Caco-2 (cell line): Measurements from ENCODE around the gene PRR11. TPM values are rescaled to one million over a fixed set of nuclear protein-coding genes. Genes with fewer than 3 reads are reported as not detected.

Experiments
- BruUV-seq: library from RNA; stranded (reverse); fragments of 400-500 nt; replicated peaks from 2 replicates; lab custom pipeline; 2021; lab: Mats Ljungman, UMichigan
- CTCF ChIA-PET: fragments of 300-600 bp; sonication (Branson Sonifier 250); formaldehyde crosslinking; loops from one replicate; lab custom pipeline; 2022; ENCODE audit warnings: antibody characterized with exemption; lab: Charles Lee
- POLR2A ChIA-PET: fragments of 300-600 bp; sonication (Branson Sonifier 250); formaldehyde crosslinking; loops from one replicate; lab custom pipeline; 2022; ENCODE audit warnings: antibody characterized with exemption; lab: Charles Lee
- DNase-seq, 2 experiments: peaks; one replicate each; pipeline versions ENCODE4 v3.0.0 to v3.0.0-alpha.2; 2020 to 2022
- H3K27me3 ChIP-seq: replicated peaks from 2 replicates; pipeline ENCODE4 v1.6.0; 2011; ENCODE audit warnings: low read length; ENCODE audit not compliant: control insufficient read depth, insufficient read depth
- H3K36me3 ChIP-seq: 2 replicates; pipeline ENCODE4 v1.5.1; 2011; ENCODE audit warnings: low read length; ENCODE audit not compliant: control insufficient read depth, insufficient read depth
- H3K4me1 ChIP-seq: fragments of 250-450 bp; sonication (Bioruptor Pico); 2 replicates; pipeline ENCODE4 v1.5.1; 2020; ENCODE audit warnings: mild to moderate bottlenecking
- H3K4me3 ChIP-seq: 2 replicates; pipeline ENCODE4 v1.5.1; 2011; ENCODE audit warnings: low read depth, mild to moderate bottlenecking, control low read depth, low read length
- H3K9me3 ChIP-seq: fragments of 250-450 bp; sonication (Bioruptor Pico); 2 replicates; pipeline ENCODE4 v1.5.1; 2020; ENCODE audit warnings: mild to moderate bottlenecking, moderate library complexity
- H3K27ac Mint-ChIP-seq: one replicate; pipeline ENCODE4 v1.8.0; 2022; ENCODE audit warnings: mixed read lengths; ENCODE audit not compliant: unreplicated experiment
- H3K27me3 Mint-ChIP-seq: one replicate; pipeline ENCODE4 v1.8.0; 2022; ENCODE audit warnings: mixed read lengths; ENCODE audit not compliant: insufficient read depth, unreplicated experiment
- H3K36me3 Mint-ChIP-seq: one replicate; pipeline ENCODE4 v1.8.0; 2022; ENCODE audit warnings: mild to moderate bottlenecking, mixed read lengths; ENCODE audit not compliant: insufficient read depth, unreplicated experiment
- H3K4me1 Mint-ChIP-seq: one replicate; pipeline ENCODE4 v1.8.0; 2022; ENCODE audit warnings: low read depth, mixed read lengths; ENCODE audit not compliant: unreplicated experiment
- H3K4me3 Mint-ChIP-seq: one replicate; pipeline ENCODE4 v1.8.0; 2022; ENCODE audit warnings: mild to moderate bottlenecking, moderate library complexity, mixed read lengths; ENCODE audit not compliant: unreplicated experiment
- H3K9me3 Mint-ChIP-seq: one replicate; pipeline ENCODE4 v1.8.0; 2022; ENCODE audit warnings: mixed read lengths; ENCODE audit not compliant: unreplicated experiment
- CTCF ChIP-seq, 2 experiments: fragments of 200-600 bp in 1 of 2; IDR thresholded peaks; 1 replicate in 1 of 2; 2 replicates in 1 of 2; pipeline versions ENCODE4 v1.5.1 to v1.8.0; 2011 to 2022; ENCODE audit warnings: antibody characterized with exemption in 1 of 2, control low read depth in 1 of 2, inconsistent platforms in 1 of 2, low read depth in 1 of 2, low read length in 1 of 2, mild to moderate bottlenecking in 1 of 2, moderate library complexity in 1 of 2; ENCODE audit not compliant: insufficient read depth in 1 of 2, severe bottlenecking in 1 of 2, unreplicated experiment in 1 of 2
- intact Hi-C: fragments of 100-400 bp; cut with micrococcal nuclease; formaldehyde crosslinking; loops from one replicate; pipeline ENCODE4 v1.10.0; 2022; ENCODE audit not compliant: unreplicated experiment
- total RNA-seq: library from RNA; stranded (reverse); gene quantifications from 2 replicates; pipeline ENCODE4 v1.2.3, GENCODE V29; 2022

Gene PRR11
- total RNA-seq, 1 experiment from 2014 or later = 89.9 TPM

GRCh38 chr17:59108400-59109102, 47.0 kb upstream of the PRR11 start:
- Mint-ChIP-seq H3K4me1 (peaks cover 9% of the 10 kb centered on the region), H3K9me3 (no peaks in the 10 kb centered on the region), H3K4me3 (peak overlapping the region; percentile 49), H3K27me3 (no peaks in the 10 kb centered on the region), H3K36me3 (peaks cover 73% of the 10 kb centered on the region), H3K27ac (peak overlapping the region; percentile 96)
- POLR2A ChIA-PET = interaction anchor here (2.6 kb wide), 1 partner anchor 46 kb away, joined by 38 read pairs; the partner anchor contains the start of genes PRR11 and SKA2
- H3K4me3 ChIP-seq = no peak overlapping the region
- H3K9me3 ChIP-seq = no peaks in the 10 kb centered on the region
- BruUV-seq = no TSS peak
- intact Hi-C loops = loop anchor here (5.0 kb wide), 1 partner anchor 591 kb away; no protein-coding TSS in a partner anchor
- CTCF ChIA-PET = no interaction called here
- no peak for TF ChIP-seq CTCF (IDR thresholded peaks at IDR 0.05; ENCODE audit: insufficient read depth in 1 of 2, low read depth in 1 of 2, low read length in 1 of 2, severe bottlenecking in 1 of 2, unreplicated experiment in 1 of 2)
- DNase-seq = no peak
- H3K36me3 ChIP-seq = no peaks in the 10 kb centered on the region; the same call in none of the 2 replicates
- peaks cover 6% of the 10 kb centered on the region; the same call in 1 of the 2 replicates for H3K4me1 ChIP-seq
- no peaks in the 10 kb centered on the region for H3K27me3 ChIP-seq

GRCh38 chr17:59110973-59111372, 44.6 kb upstream of the PRR11 start:
- H3K36me3 Mint-ChIP-seq = peaks cover 87% of the 10 kb centered on the region
- CTCF ChIA-PET = no interaction called here
- no peak overlapping the region for H3K27ac Mint-ChIP-seq
- intact Hi-C loops = no loop called here
- Histone ChIP-seq H3K36me3 (no peaks in the 10 kb centered on the region; the same call in none of the 2 replicates), H3K4me3 (no peak overlapping the region), H3K9me3 (no peaks in the 10 kb centered on the region), H3K27me3 (no peaks in the 10 kb centered on the region), H3K4me1 (no peaks in the 10 kb centered on the region)
- POLR2A ChIA-PET = interaction anchor here (1.3 kb wide), 1 partner anchor 44 kb away, joined by 6 read pairs; the partner anchor contains the start of gene PRR11
- peaks cover 9% of the 10 kb centered on the region for H3K4me1 Mint-ChIP-seq
- no peak overlapping the region for H3K4me3 Mint-ChIP-seq
- TF ChIP-seq CTCF (IDR thresholded peaks at IDR 0.05; ENCODE audit: insufficient read depth in 1 of 2, low read depth in 1 of 2, low read length in 1 of 2, severe bottlenecking in 1 of 2, unreplicated experiment in 1 of 2) = no peak
- no peak for DNase-seq
- no peaks in the 10 kb centered on the region for H3K27me3 Mint-ChIP-seq
- H3K9me3 Mint-ChIP-seq = no peaks in the 10 kb centered on the region
- no TSS peak for BruUV-seq

- Mint-ChIP-seq H3K27ac (no peak overlapping the region), H3K9me3 (no peaks in the 10 kb centered on the region), H3K36me3 (peaks cover 86% of the 10 kb centered on the region), H3K4me3 (no peak overlapping the region), H3K4me1 (peaks cover 9% of the 10 kb centered on the region), H3K27me3 (no peaks in the 10 kb centered on the region)
- no peak for TF ChIP-seq CTCF (IDR thresholded peaks at IDR 0.05; ENCODE audit: insufficient read depth in 1 of 2, low read depth in 1 of 2, low read length in 1 of 2, severe bottlenecking in 1 of 2, unreplicated experiment in 1 of 2)
- TSS peak; percentile 40 for BruUV-seq
- H3K4me3 ChIP-seq = no peak overlapping the region
- ChIA-PET CTCF (no interaction called here), POLR2A (no interaction called here)
- no peak for DNase-seq
- H3K9me3 ChIP-seq = no peaks in the 10 kb centered on the region
- H3K36me3 ChIP-seq = no peaks in the 10 kb centered on the region; the same call in none of the 2 replicates
- H3K27me3 ChIP-seq = no peaks in the 10 kb centered on the region
- intact Hi-C loops = no loop called here
- no peaks in the 10 kb centered on the region for H3K4me1 ChIP-seq
Measured at GRCh38 chr17:59111539-59111938, 44.0 kb upstream of the PRR11 start.
